ENCODE results near the gene KRT81.
"Not testable (repeated sequence)": the region's sequence is repeated elsewhere in the genome, so short reads cannot be mapped to it uniquely, and the experiment has no call there.

KRT81 gene

GRCh38 chr12:52274521-52275120, 16.7 kb downstream of the KRT81 start, which contains the start of gene KRT86:
TSS of gene KRT86 (plus strand) at chr12:52274645. CDS start at chr12:52301917, 27,272 bp downstream.
- DNase-seq (ENCODE audit: low spot score), result no peak

- no peak for DNase-seq (ENCODE audit: low spot score)
Measured at GRCh38 chr12:52271158-52271557, 20.2 kb downstream of the KRT81 start.

GRCh38 chr12:52270541-52271070, 20.7 kb downstream of the KRT81 start:
- no peak for DNase-seq (ENCODE audit: low spot score)

GRCh38 chr12:52268212-52268611, 23.1 kb downstream of the KRT81 start:
- no peak for DNase-seq (ENCODE audit: low spot score)

GRCh38 chr12:52267699-52268098, 23.6 kb downstream of the KRT81 start:
- DNase-seq (ENCODE audit: low spot score), result no peak

- DNase-seq (ENCODE audit: low spot score), result no peak
Measured at GRCh38 chr12:52267266-52267665, 24.1 kb downstream of the KRT81 start.

- no peak for DNase-seq (ENCODE audit: low spot score)
Measured at GRCh38 chr12:52266514-52266913, 24.8 kb downstream of the KRT81 start.

GRCh38 chr12:52264435-52264825, 26.9 kb downstream of the KRT81 start:
- no peak for DNase-seq (ENCODE audit: low spot score)

GRCh38 chr12:52263761-52264434, 27.4 kb downstream of the KRT81 start:
- DNase-seq (ENCODE audit: low spot score), result no peak

- DNase-seq (ENCODE audit: low spot score), result no peak
Measured at GRCh38 chr12:52262286-52262685, 29.0 kb downstream of the KRT81 start.

- DNase-seq (ENCODE audit: low spot score), result no peak
Measured at GRCh38 chr12:52261208-52261484, 30.2 kb downstream of the KRT81 start.

- DNase-seq (ENCODE audit: low spot score), result no peak
Measured at GRCh38 chr12:52260361-52261207, 30.8 kb downstream of the KRT81 start.

- DNase-seq (ENCODE audit: low spot score), result no peak
Measured at GRCh38 chr12:52259657-52260243, 31.6 kb downstream of the KRT81 start.

- DNase-seq (ENCODE audit: low spot score), result no peak
Measured at GRCh38 chr12:52258335-52258901, 32.9 kb downstream of the KRT81 start.

GRCh38 chr12:52257922-52258321, 33.4 kb downstream of the KRT81 start:
- not testable (repeated sequence) for DNase-seq (ENCODE audit: low spot score)

- DNase-seq (ENCODE audit: low spot score), result no peak
Measured at GRCh38 chr12:52257074-52257551, 34.2 kb downstream of the KRT81 start.

GRCh38 chr12:52256584-52256935, 34.8 kb downstream of the KRT81 start:
- DNase-seq (ENCODE audit: low spot score), result no peak

GRCh38 chr12:52255926-52256583, 35.3 kb downstream of the KRT81 start:
- DNase-seq (ENCODE audit: low spot score), result no peak

GRCh38 chr12:52254965-52255751, 36.2 kb downstream of the KRT81 start:
- DNase-seq (ENCODE audit: low spot score), result no peak

- DNase-seq (ENCODE audit: low spot score), result no peak
Measured at GRCh38 chr12:52254180-52254964, 37.0 kb downstream of the KRT81 start.

Data from RKO (cell line).